Measurements from ENCODE around the gene CBFA2T3.

GRCh38 chr16:88965826-88966480 is 11.1 kb downstream of the CBFA2T3 start:
- TF ChIP-seq CTCF (IDR thresholded peaks at IDR 0.05): no peak
- no peak for TF ChIP-seq POLR2A (IDR thresholded peaks at IDR 0.05)
